K562 (cell line): ENCODE measurements around the gene GON4L. TPM values are rescaled to one million over a fixed set of nuclear protein-coding genes. Genes with fewer than 3 reads are reported as not detected.
A peak's percentile ranks its signal among the peaks of the same experiment; 100 is the strongest.

Experiments used
- ATAC-seq: fragments of 200-7000 bp; cut with Tn5 transposase; 3 replicates; pipeline ENCODE4 v1.9.1; 2020; ENCODE audit warnings: moderate library complexity
- BruUV-seq: library from RNA; stranded (reverse); fragments of 400-500 nt; replicated peaks from 2 replicates; lab custom pipeline; 2021; lab: Mats Ljungman, UMichigan
- CTCF ChIA-PET: fragments of 300-600 bp; formaldehyde crosslinking; extraction: SDS; loops from one replicate; lab custom pipeline; 2021; ENCODE audit warnings: low intra/inter-chr PET ratio; lab: Yijun Ruan, JAX
- POLR2A ChIA-PET: fragments of 300-600, 350-650 bp; sonication (Branson Sonifier 250); formaldehyde crosslinking; extraction: SDS; loops from one replicate; lab custom pipeline; 2021; ENCODE audit warnings: antibody characterized with exemption, inconsistent platforms; lab: Yijun Ruan, JAX
- DNase-seq, 4 experiments: peaks; one replicate each; pipeline versions ENCODE4 v3.0.0 to v3.0.0-alpha.2; 2011 to 2018; ENCODE audit warnings: low spot score in 3 of 4, mixed read lengths in 3 of 4; ENCODE audit errors: extremely low read depth in 1 of 4
- FAIRE-seq: peaks from 2 replicates; lab custom pipeline; 2011; peaks lifted over from hg19 to GRCh38; lab: Jason Lieb, UNC
- H2AFZ ChIP-seq: 2 replicates; pipeline ENCODE4 v1.6.0; 2011; ENCODE audit warnings: low read depth, low read length, control low read depth, inconsistent platforms
- H3K27ac ChIP-seq: fragments of 200-600 bp; 3 replicates; pipeline ENCODE4 v1.8.0; 2011; ENCODE audit warnings: low read depth, mild to moderate bottlenecking, control low read depth, inconsistent platforms, low read length, moderate library complexity, mixed read lengths; ENCODE audit errors: extremely low read depth
- H3K27me3 ChIP-seq, 2 experiments: fragments of 300-600 bp in 1 of 2; 2 replicates in 1 of 2; 3 replicates in 1 of 2; pipeline versions ENCODE4 v1.6.0 to v1.8.0; 2011; ENCODE audit warnings: inconsistent platforms in 2 of 2, low read length in 2 of 2, mild to moderate bottlenecking in 1 of 2, mixed read lengths in 1 of 2, moderate library complexity in 1 of 2; ENCODE audit not compliant: control insufficient read depth in 2 of 2, insufficient read depth in 2 of 2
- H3K36me3 ChIP-seq: fragments of 300-600 bp; 3 replicates; pipeline ENCODE4 v1.8.0; 2011; ENCODE audit warnings: mild to moderate bottlenecking, low read length, inconsistent platforms; ENCODE audit not compliant: control insufficient read depth, insufficient read depth
- H3K4me1 ChIP-seq, 2 experiments: fragments of 200-600 bp in 1 of 2; replicated peaks in 1 of 2; 2 replicates in 1 of 2; 3 replicates in 1 of 2; pipeline versions ENCODE4 v1.5.1 to v1.8.0; 2011; ENCODE audit warnings: inconsistent platforms in 2 of 2, low read length in 2 of 2, mild to moderate bottlenecking in 1 of 2, mixed read lengths in 1 of 2, moderate library complexity in 1 of 2; ENCODE audit not compliant: control insufficient read depth in 2 of 2, insufficient read depth in 2 of 2
- H3K4me2 ChIP-seq: 2 replicates; pipeline ENCODE4 v1.6.1; 2011; ENCODE audit warnings: low read length, control low read depth, inconsistent platforms, mixed read lengths; ENCODE audit not compliant: insufficient read depth
- H3K4me3 ChIP-seq: fragments of 200-600 bp; sonication (generic), shearing (Covaris generic); 2 replicates; pipeline ENCODE4 v1.5.1; 2016; ENCODE audit warnings: control low read depth, inconsistent platforms
- H3K79me2 ChIP-seq: fragments of 200-600 bp; 3 replicates; pipeline ENCODE4 v1.8.0; 2011; ENCODE audit warnings: low read length, inconsistent platforms; ENCODE audit not compliant: control insufficient read depth, insufficient read depth
- H3K9ac ChIP-seq, 2 experiments: 2 replicates each; pipeline versions ENCODE4 v1.6.0 to v1.6.1; 2011; ENCODE audit warnings: low read depth in 2 of 2, low read length in 2 of 2, control low read depth in 1 of 2, inconsistent platforms in 1 of 2, mild to moderate bottlenecking in 1 of 2, mixed read lengths in 1 of 2; ENCODE audit not compliant: insufficient read depth in 1 of 2
- H3K9me1 ChIP-seq: one replicate; pipeline ENCODE4 v1.6.0; 2011; ENCODE audit warnings: inconsistent platforms, mild to moderate bottlenecking, low read length, moderate library complexity; ENCODE audit not compliant: control insufficient read depth, insufficient read depth
- H3K9me3 ChIP-seq: replicated peaks from 2 replicates; pipeline ENCODE4 v1.5.1; 2011; ENCODE audit warnings: low read depth, low read length, inconsistent platforms; ENCODE audit not compliant: control insufficient read depth, insufficient read depth
- H4K20me1 ChIP-seq: replicated peaks from 2 replicates; pipeline ENCODE4 v1.6.1; 2011; ENCODE audit warnings: low read length, inconsistent platforms, mixed read lengths; ENCODE audit not compliant: control insufficient read depth, insufficient read depth
- CREB3 ChIP-seq: fragments of 450-650 bp; conservative IDR thresholded peaks from 2 replicates; pipeline ENCODE4 v1.6.1; 2016; ENCODE audit warnings: missing genetic modification characterization, low read depth, mild to moderate bottlenecking, missing compliant biosample characterization, moderate library complexity
- HLTF ChIP-seq: fragments of 450-650 bp; IDR thresholded peaks from 2 replicates; pipeline ENCODE4 v1.6.1; 2016
- HMBOX1 ChIP-seq: sonication (generic); IDR thresholded peaks from 2 replicates; pipeline ENCODE4 v1.6.1; 2016
- HNRNPK ChIP-seq: fragments of 200-400 bp; formaldehyde crosslinking; IDR thresholded peaks from one replicate; pipeline ENCODE4 v1.6.1; 2018; ENCODE audit warnings: mild to moderate bottlenecking, low read depth, low read length; ENCODE audit not compliant: poor library complexity, severe bottlenecking
- MCM2 ChIP-seq: fragments of 450-650 bp; IDR thresholded peaks from 2 replicates; pipeline ENCODE4 v1.6.1; 2017; ENCODE audit warnings: low read depth, mild to moderate bottlenecking
- NBN ChIP-seq: fragments of 450-650 bp; IDR thresholded peaks from 2 replicates; pipeline ENCODE4 v1.6.1; 2016; ENCODE audit warnings: low read depth, mild to moderate bottlenecking
- SMARCA5 ChIP-seq: fragments of 450-650 bp; IDR thresholded peaks from 2 replicates; pipeline ENCODE4 v1.6.1; 2016
- TARDBP ChIP-seq: fragments of 450-650 bp; IDR thresholded peaks from 2 replicates; pipeline ENCODE4 v1.6.1; 2016
- TFE3 ChIP-seq: fragments of 450-650 bp; formaldehyde crosslinking; IDR thresholded peaks from 2 replicates; pipeline ENCODE4 v1.4.0; 2020; ENCODE audit warnings: mild to moderate bottlenecking, mixed read lengths
- YY1 ChIP-seq, 3 experiments: IDR thresholded peaks; 2 replicates each; pipeline ENCODE4 v1.6.1; 2011; ENCODE audit warnings: low read length in 2 of 3, mild to moderate bottlenecking in 2 of 3, moderate library complexity in 2 of 3, borderline replicate concordance in 1 of 3, control low read depth in 1 of 3, low read depth in 1 of 3; ENCODE audit not compliant: insufficient read depth in 3 of 3, insufficient replicate concordance in 2 of 3, control insufficient read depth in 1 of 3, insufficient read length in 1 of 3; ENCODE audit errors: extremely low read depth in 1 of 3
- ZEB2 ChIP-seq: fragments of 450-650 bp; IDR thresholded peaks from 2 replicates; pipeline ENCODE4 v1.6.1; 2016
- ZFP30 ChIP-seq: fragments of 250-450 bp; sonication (Bioruptor Pico); IDR thresholded peaks from 2 replicates; pipeline ENCODE4 v1.8.0; 2022; ENCODE audit warnings: moderate library complexity, mild to moderate bottlenecking, inconsistent platforms, borderline replicate concordance
- ZFPM2 ChIP-seq: fragments of 250-450 bp; sonication (Bioruptor Pico); IDR thresholded peaks from 2 replicates; pipeline ENCODE4 v1.5.1; 2022; ENCODE audit warnings: mild to moderate bottlenecking
- ZNF274 ChIP-seq: IDR thresholded peaks from 2 replicates; pipeline ENCODE4 v1.6.1; 2011; ENCODE audit warnings: low read depth, mild to moderate bottlenecking, low read length, moderate library complexity, borderline replicate concordance
- WGBS: fragments of 100-300 bp; shearing (Covaris generic); methylation state at CpG from one replicate; pipeline ENCODE4 v1.1.6; 2016; ENCODE audit warnings: low coverage, mixed read lengths; ENCODE audit not compliant: insufficient coverage; ENCODE audit errors: missing lambda C conversion rate; 5-methylcytosine and 5-hydroxymethylcytosine counted together
- in situ Hi-C: fragments of 300-500 bp; cut with MboI; formaldehyde crosslinking; loops from 4 replicates; pipeline ENCODE4 v1.15.0; 2018; ENCODE audit warnings: inconsistent platforms, mixed read lengths
- intact Hi-C: fragments of 100-400 bp; cut with micrococcal nuclease; formaldehyde crosslinking; loops from 2 replicates; pipeline ENCODE4 v1.14.2; 2022
- polyA plus RNA-seq, 8 experiments: library from polyadenylated mRNA; depleted of rRNA in 4 of 8; stranded (reverse) in 5 of 8; unstranded in 3 of 8; fragments of >200 nt; fragmentation: Nextera tagmentation in 2 of 8; fragmentation: Illumina TruSeq in 1 of 8; extraction: Ambion mirVana in 2 of 8; extraction: Trizol in 1 of 8; gene quantifications; 2 replicates each; pipeline versions ENCODE4 v1.2.1 to v1.2.3, GENCODE V29; 2011 to 2014; ENCODE audit warnings: inconsistent platforms in 1 of 8, missing spikeins in 1 of 8
- total RNA-seq, 7 experiments: library from RNA; depleted of rRNA in 6 of 7; stranded (reverse); fragments of >200 nt in 6 of 7; fragmentation: Illumina TruSeq in 2 of 7; extraction: Trizol in 2 of 7; gene quantifications; 2 replicates each; pipeline versions ENCODE4 v1.2.1 to v1.2.3, GENCODE V29; 2011 to 2021; ENCODE audit warnings: low replicate concordance in 1 of 7

Gene GON4L
- total and polyA plus RNA-seq, 9 of the 15 experiments (the other 6 are each of a cell fraction or from before 2014, with no cell fraction given): 20.2 to 47.4 (median 33.6) TPM

- no peak for TF ChIP-seq TFE3 (CRISPR knock-in tag)
These were observed 22.6 kb downstream of the GON4L start (continued) for GRCh38 chr1:155834296-155834926.

GRCh38 chr1:155833665-155834295 is 23.2 kb downstream of the GON4L start:
- TSS peak; percentile 81 for BruUV-seq
- no peaks in the 10 kb centered on the region for H3K9me3 ChIP-seq
- H3K4me3 ChIP-seq: peak overlapping the region; percentile 45
- H4K20me1 ChIP-seq: no peaks in the 10 kb centered on the region
- peak in 1 of 4 experiments; percentile 45 for DNase-seq
- H3K79me2 ChIP-seq: peaks cover 73% of the 10 kb centered on the region
- intact Hi-C loops: loop anchor here (1.0 to 5.0 kb wide), 2 partner anchors 26 to 79 kb away; partner anchors contain the start of genes RIT1 and SYT11
- peak overlapping the region; percentile 73 for H3K4me2 ChIP-seq
- H3K27ac ChIP-seq: peak overlapping the region; percentile 90
- no peaks in the 10 kb centered on the region for H3K9me1 ChIP-seq
- H3K27me3 ChIP-seq: no peaks in the 10 kb centered on the region
- in situ Hi-C loops: no loop called here
- peak; percentile 22 for ATAC-seq
- H2AFZ ChIP-seq: no peak overlapping the region
- peaks cover 13% of the 10 kb centered on the region for H3K36me3 ChIP-seq
- POLR2A ChIA-PET: interaction anchor here (0.6 to 2.0 kb wide), 15 partner anchors 8 to 592 kb away, joined by 3 to 10 read pairs (median 4); partner anchors contain the start of gene GON4L
- CTCF ChIA-PET: no interaction called here
- FAIRE-seq: no peak
- WGBS: 0% methylated on average over 1 of the region's 1 CpG
- H3K4me1 ChIP-seq: peaks cover 20 to 26% of the 10 kb centered on the region in 2 experiments
- peak overlapping the region; percentile 53 to 67; a peak in 3 of 4 replicates for H3K9ac ChIP-seq
- no peak for TF ChIP-seq ZFP30 (CRISPR knock-in tag)
- peak; percentile 24 for TF ChIP-seq HNRNPK
- 0 out of 2 replicates have a peak, but pooled peaks have one; percentile 17 for TF ChIP-seq NBN
- TF ChIP-seq YY1 (IDR thresholded peaks at IDR 0.05; ENCODE audit: borderline replicate concordance in 1 of 3, control insufficient read depth in 1 of 3, extremely low read depth in 1 of 3, insufficient read depth in 3 of 3, insufficient read length in 1 of 3, insufficient replicate concordance in 2 of 3, low read depth in 1 of 3, low read length in 2 of 3): no peak
- no peak for TF ChIP-seq CREB3
- TF ChIP-seq MCM2: no peak
- TF ChIP-seq SMARCA5: 0 out of 2 replicates have a peak, but pooled peaks have one; percentile 66
- peak; percentile 80; the same call in 1 of the 2 replicates for TF ChIP-seq ZFPM2 (CRISPR knock-in tag)
- no peak for TF ChIP-seq ZNF274
- no peak for TF ChIP-seq ZEB2
- no peak for TF ChIP-seq TARDBP
- 0 out of 2 replicates have a peak, but pooled peaks have one; percentile 30 for TF ChIP-seq HLTF
- TF ChIP-seq HMBOX1: no peak
